Endothelial cell of coronary artery (primary cell): ENCODE data around the gene SCUBE2. TPM values are rescaled to one million over a fixed set of nuclear protein-coding genes. Genes with fewer than 3 reads are reported as not detected.

Experiments
- total RNA-seq: library from RNA; depleted of rRNA; stranded (reverse); fragments of >200 nt; gene quantifications from 2 replicates; pipeline ENCODE4 v1.2.3, GENCODE V29; 2014

SCUBE2 gene
- total RNA-seq: 0.81 and 1.2 TPM in 2 replicates

GRCh38 chr11:9091044-9091922 is at the start of gene SCUBE2:
TSS of gene SCUBE2 (minus strand) at chr11:9091599. CDS start at chr11:9091528, 71 bp downstream.

GRCh38 chr11:9003573-9004182 is 87.7 kb downstream of the SCUBE2 start, which contains the start of gene NRIP3:
TSS of gene NRIP3 (minus strand) at chr11:9004001. CDS start at chr11:9003935, 66 bp downstream.

Other genes with a start within 250 kb of the SCUBE2 start
- 24.0 and 27.1 TPM in 2 replicates for gene AKIP1, start 180.4 kb downstream of the SCUBE2 start, total RNA-seq
- gene C11orf16, start 158.7 kb downstream of the SCUBE2 start, total RNA-seq: not detected in 2 replicates
- not detected in 2 replicates for gene ASCL3, start 148.6 kb downstream of the SCUBE2 start, total RNA-seq
- 27.9 and 34.5 TPM in 2 replicates for gene TMEM9B, start 127.2 kb downstream of the SCUBE2 start, total RNA-seq
- 2.5 and 12.0 TPM in 2 replicates for gene NRIP3, start 87.6 kb downstream of the SCUBE2 start, total RNA-seq
- gene DENND5A, start 173.8 kb upstream of the SCUBE2 start, total RNA-seq: 137 and 207 TPM in 2 replicates
- 32.8 and 50.1 TPM in 2 replicates for gene TMEM41B, start 223.0 kb upstream of the SCUBE2 start, total RNA-seq